ENCODE results near the gene DDAH1.

GRCh38 chr1:85459290-85459689 is 5.7 kb downstream of the DDAH1 start:
- TF ChIP-seq CTCF (IDR thresholded peaks at IDR 0.05) (no peak), POLR2A (IDR thresholded peaks at IDR 0.05) (no peak)

All from body of pancreas (tissue), 4 donors.